Keratinocyte (primary cell): ENCODE measurements around the gene NXPH2. TPM values are rescaled to one million over a fixed set of nuclear protein-coding genes. Genes with fewer than 3 reads are reported as not detected.

Experiments
- DNase-seq: peaks from one replicate; pipeline ENCODE4 v3.0.0-alpha.2; 2011; ENCODE audit warnings: low read depth, missing footprints, low spot score
- FAIRE-seq: peaks from 2 replicates; lab custom pipeline; 2011; peaks lifted over from hg19 to GRCh38; lab: Jason Lieb, UNC
- H2AFZ ChIP-seq: 2 replicates; pipeline ENCODE4 v1.6.0; 2012; ENCODE audit warnings: low read length, control low read depth, inconsistent platforms; ENCODE audit not compliant: control insufficient read depth
- H3K27ac ChIP-seq: 2 replicates; pipeline ENCODE4 v1.5.1; 2011; ENCODE audit warnings: low read length; ENCODE audit not compliant: control insufficient read depth, insufficient read depth
- H3K27me3 ChIP-seq: 3 replicates; pipeline ENCODE4 v1.6.0; 2011; ENCODE audit warnings: low read length; ENCODE audit not compliant: control insufficient read depth, insufficient read depth; ENCODE audit errors: extremely low read depth
- H3K36me3 ChIP-seq, 2 experiments: 2 replicates in 1 of 2; 3 replicates in 1 of 2; pipeline ENCODE4 v1.5.1; 2011; ENCODE audit warnings: low read length in 2 of 2, mild to moderate bottlenecking in 1 of 2; ENCODE audit not compliant: control insufficient read depth in 2 of 2, insufficient read depth in 2 of 2; ENCODE audit errors: extremely low read depth in 1 of 2
- H3K4me1 ChIP-seq: 3 replicates; pipeline ENCODE4 v1.5.1; 2011; ENCODE audit warnings: low read length; ENCODE audit not compliant: control insufficient read depth, insufficient read depth; ENCODE audit errors: extremely low read depth
- H3K4me2 ChIP-seq: 3 replicates; pipeline ENCODE4 v1.6.0; 2011; ENCODE audit warnings: low read depth, low read length; ENCODE audit not compliant: control insufficient read depth, insufficient read depth; ENCODE audit errors: extremely low read depth
- H3K4me3 ChIP-seq, 3 experiments: fragments of 200-600 bp in 1 of 3; sonication (generic) in 1 of 3; 2 replicates in 2 of 3; 3 replicates in 1 of 3; pipeline ENCODE4 v1.5.1; 2011 to 2016; ENCODE audit warnings: low read length in 3 of 3, mild to moderate bottlenecking in 3 of 3, control low read depth in 2 of 3, inconsistent platforms in 1 of 3, low read depth in 1 of 3, mixed read lengths in 1 of 3, mixed run types in 1 of 3, moderate library complexity in 1 of 3; ENCODE audit not compliant: control insufficient read depth in 2 of 3, insufficient read depth in 2 of 3; ENCODE audit errors: extremely low read depth in 1 of 3
- H3K79me2 ChIP-seq: 2 replicates; pipeline ENCODE4 v1.6.0; 2012; ENCODE audit warnings: low read length; ENCODE audit not compliant: control insufficient read depth, insufficient read depth
- H3K9ac ChIP-seq: 3 replicates; pipeline ENCODE4 v1.6.0; 2011; ENCODE audit warnings: low read length; ENCODE audit not compliant: control insufficient read depth, insufficient read depth; ENCODE audit errors: extremely low read depth
- H3K9me1 ChIP-seq: 3 replicates; pipeline ENCODE4 v1.6.0; 2011; ENCODE audit warnings: low read length; ENCODE audit not compliant: control insufficient read depth, insufficient read depth; ENCODE audit errors: extremely low read depth
- H3K9me3 ChIP-seq: 2 replicates; pipeline ENCODE4 v1.5.1; 2012; ENCODE audit warnings: low read depth, low read length; ENCODE audit not compliant: control insufficient read depth
- H4K20me1 ChIP-seq: 3 replicates; pipeline ENCODE4 v1.6.0; 2011; ENCODE audit warnings: low read length; ENCODE audit not compliant: control insufficient read depth, insufficient read depth; ENCODE audit errors: extremely low read depth
- EZH2 ChIP-seq: IDR thresholded peaks from one replicate; pipeline ENCODE4 v1.6.1; 2012; ENCODE audit warnings: inconsistent platforms, mild to moderate bottlenecking, low read length, moderate library complexity
- dilution Hi-C: fragments of 300-500 bp; cut with MboI; formaldehyde crosslinking; loops from one replicate; pipeline ENCODE4 v1.7.0; 2020; ENCODE audit warnings: low sequenced_read_pairs; ENCODE audit not compliant: extremely low pct_ligation_motif_present
- polyA plus RNA-seq, 5 experiments: library from polyadenylated mRNA; depleted of rRNA in 3 of 5; stranded (reverse) in 3 of 5; stranded (forward) in 1 of 5; unstranded in 1 of 5; fragments of >200 nt; gene quantifications; 1 replicate in 1 of 5; 2 replicates in 3 of 5; 3 replicates in 1 of 5; pipeline versions ENCODE4 v1.2.1 to v1.2.3, GENCODE V29; 2011 to 2012; ENCODE audit warnings: missing spikeins in 2 of 5, low read depth in 1 of 5, low replicate concordance in 1 of 5
- TF ChIP-seq, protein P1 (sequence below), 3 experiments: IDR thresholded peaks in 1 of 3; conservative IDR thresholded peaks in 1 of 3; optimal IDR thresholded peaks in 1 of 3; 2 replicates in 2 of 3; 3 replicates in 1 of 3; pipeline versions ENCODE3 to v1.5.1; 2011; ENCODE audit warnings: low read length in 3 of 3, mild to moderate bottlenecking in 3 of 3, moderate library complexity in 2 of 3, control low read depth in 1 of 3, inconsistent platforms in 1 of 3; ENCODE audit not compliant: insufficient read depth in 2 of 3; ENCODE audit errors: extremely low read depth in 1 of 3

NXPH2 gene
- polyA plus RNA-seq, 1 donor (not counting 4 experiments of a cell fraction or from before 2014, with no cell fraction given), result not detected

DNA sequence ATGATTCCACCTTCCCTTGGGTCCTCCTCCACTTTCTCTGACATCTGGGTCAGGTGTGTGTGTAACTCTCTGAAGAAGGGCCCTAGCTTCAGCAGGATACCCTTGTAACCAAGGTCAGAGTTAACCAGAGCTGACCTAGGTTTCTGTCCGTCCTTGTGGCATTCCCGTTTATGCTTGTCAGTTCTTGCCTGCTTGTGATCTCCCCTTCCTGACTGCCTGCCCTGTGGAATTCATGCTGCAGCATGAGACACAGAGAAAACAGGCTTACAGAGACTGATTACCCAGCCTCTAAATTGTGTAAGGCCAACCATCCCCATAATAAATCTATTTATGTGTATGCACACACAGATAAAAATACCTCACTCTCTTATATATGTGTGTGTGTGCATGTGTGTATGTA lies 22.8 kb downstream of the NXPH2 start:
- no peak overlapping the region for H3K27ac ChIP-seq
- no peak overlapping the region for H3K9ac ChIP-seq
- no peaks in the 10 kb centered on the region for H3K36me3 ChIP-seq
- FAIRE-seq (peak; percentile 90), DNase-seq (no peak)
- dilution Hi-C loops, result no loop called here
- TF ChIP-seq, protein P1, sequence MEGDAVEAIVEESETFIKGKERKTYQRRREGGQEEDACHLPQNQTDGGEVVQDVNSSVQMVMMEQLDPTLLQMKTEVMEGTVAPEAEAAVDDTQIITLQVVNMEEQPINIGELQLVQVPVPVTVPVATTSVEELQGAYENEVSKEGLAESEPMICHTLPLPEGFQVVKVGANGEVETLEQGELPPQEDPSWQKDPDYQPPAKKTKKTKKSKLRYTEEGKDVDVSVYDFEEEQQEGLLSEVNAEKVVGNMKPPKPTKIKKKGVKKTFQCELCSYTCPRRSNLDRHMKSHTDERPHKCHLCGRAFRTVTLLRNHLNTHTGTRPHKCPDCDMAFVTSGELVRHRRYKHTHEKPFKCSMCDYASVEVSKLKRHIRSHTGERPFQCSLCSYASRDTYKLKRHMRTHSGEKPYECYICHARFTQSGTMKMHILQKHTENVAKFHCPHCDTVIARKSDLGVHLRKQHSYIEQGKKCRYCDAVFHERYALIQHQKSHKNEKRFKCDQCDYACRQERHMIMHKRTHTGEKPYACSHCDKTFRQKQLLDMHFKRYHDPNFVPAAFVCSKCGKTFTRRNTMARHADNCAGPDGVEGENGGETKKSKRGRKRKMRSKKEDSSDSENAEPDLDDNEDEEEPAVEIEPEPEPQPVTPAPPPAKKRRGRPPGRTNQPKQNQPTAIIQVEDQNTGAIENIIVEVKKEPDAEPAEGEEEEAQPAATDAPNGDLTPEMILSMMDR (optimal IDR thresholded peaks at IDR 0.05 in 1 of 3, IDR thresholded peaks at IDR 0.05 in 1 of 3, conservative IDR thresholded peaks at IDR 0.05 in 1 of 3; ENCODE audit: extremely low read depth in 1 of 3, insufficient read depth in 2 of 3, low read length in 3 of 3), result no peak
- no peak for TF ChIP-seq EZH2
- H3K9me3 ChIP-seq, result no peaks in the 10 kb centered on the region
- no peaks in the 10 kb centered on the region for H3K27me3 ChIP-seq
- peak overlapping the region; percentile 53 for H3K4me2 ChIP-seq
- H3K9me1 ChIP-seq, result no peaks in the 10 kb centered on the region
- no peaks in the 10 kb centered on the region for H3K79me2 ChIP-seq
- H2AFZ ChIP-seq, result peak overlapping the region; percentile 68
- H4K20me1 ChIP-seq, result no peaks in the 10 kb centered on the region
- peaks cover 16% of the 10 kb centered on the region for H3K4me1 ChIP-seq
- no peak overlapping the region for H3K4me3 ChIP-seq

GRCh38 chr2:138752197-138752956 lies 27.8 kb downstream of the NXPH2 start:
- dilution Hi-C loops, result no loop called here
- Histone ChIP-seq H3K36me3 (no peaks in the 10 kb centered on the region), H3K27me3 (no peaks in the 10 kb centered on the region), H3K9me3 (peaks cover 2% of the 10 kb centered on the region), H3K4me1 (peaks cover 15% of the 10 kb centered on the region), H2AFZ (peak overlapping the region; percentile 24), H3K4me3 (no peak overlapping the region), H3K9ac (no peak overlapping the region), H3K79me2 (no peaks in the 10 kb centered on the region), H3K4me2 (peak overlapping the region; percentile 34), H3K9me1 (no peaks in the 10 kb centered on the region), H4K20me1 (no peaks in the 10 kb centered on the region), H3K27ac (no peak overlapping the region)
- peak; percentile 88 for FAIRE-seq
- peak; percentile 19 for DNase-seq
- TF ChIP-seq, protein P1 (optimal IDR thresholded peaks at IDR 0.05 in 1 of 3, IDR thresholded peaks at IDR 0.05 in 1 of 3, conservative IDR thresholded peaks at IDR 0.05 in 1 of 3; ENCODE audit: extremely low read depth in 1 of 3, insufficient read depth in 2 of 3, low read length in 3 of 3), result no peak
- TF ChIP-seq EZH2, result no peak
